HG02885 (cell line): ENCODE results near the gene LMO7.
"Not testable (repeated sequence)": the region's sequence is repeated elsewhere in the genome, so short reads cannot be mapped to it uniquely, and the experiment has no call there.

ENCODE experiments used
- ATAC-seq: cut with Tn5 transposase; IDR thresholded peaks from one replicate; pipeline ENCODE4 v1.9.1; 2021; ENCODE audit warnings: mild to moderate bottlenecking; ENCODE audit not compliant: unreplicated experiment, poor library complexity

The LMO7 gene

GRCh38 chr13:75693227-75693626 is 57.1 kb downstream of the LMO7 start:
- no peak for ATAC-seq

GRCh38 chr13:75694722-75695121 is 58.6 kb downstream of the LMO7 start:
- no peak for ATAC-seq

GRCh38 chr13:75695908-75696307 is 59.8 kb downstream of the LMO7 start:
- ATAC-seq, result peak; percentile 74

GRCh38 chr13:75699062-75699461 is 62.9 kb downstream of the LMO7 start:
- ATAC-seq, result no peak

GRCh38 chr13:75699717-75700116 is 63.6 kb downstream of the LMO7 start:
- ATAC-seq, result not testable (repeated sequence)

GRCh38 chr13:75700552-75700951 is 64.4 kb downstream of the LMO7 start:
- no peak for ATAC-seq

GRCh38 chr13:75702476-75702875 is 66.3 kb downstream of the LMO7 start:
- no peak for ATAC-seq

GRCh38 chr13:75703769-75704168 is 67.6 kb downstream of the LMO7 start:
- ATAC-seq, result no peak

GRCh38 chr13:75704194-75704926 is 68.2 kb downstream of the LMO7 start:
- ATAC-seq, result no peak

GRCh38 chr13:75704927-75705288 is 68.8 kb downstream of the LMO7 start:
- no peak for ATAC-seq

- no peak for ATAC-seq
Observed at GRCh38 chr13:75705395-75705794, 69.3 kb downstream of the LMO7 start.

GRCh38 chr13:75705908-75706307 is 69.8 kb downstream of the LMO7 start:
- no peak for ATAC-seq

GRCh38 chr13:75713852-75714251 is 77.7 kb downstream of the LMO7 start:
- no peak for ATAC-seq

GRCh38 chr13:75715601-75716523 is 79.7 kb downstream of the LMO7 start:
- peak; percentile 92 for ATAC-seq

GRCh38 chr13:75717525-75717924 is 81.4 kb downstream of the LMO7 start:
- no peak for ATAC-seq

- ATAC-seq, result no peak
Observed at GRCh38 chr13:75721307-75721706, 85.2 kb downstream of the LMO7 start.

- no peak for ATAC-seq
Observed at GRCh38 chr13:75723901-75724300, 87.8 kb downstream of the LMO7 start.

GRCh38 chr13:75724752-75725517 is 88.8 kb downstream of the LMO7 start:
- no peak for ATAC-seq

GRCh38 chr13:75725736-75726135 is 89.6 kb downstream of the LMO7 start:
- ATAC-seq, result no peak

- no peak for ATAC-seq
Observed at GRCh38 chr13:75726306-75726705, 90.2 kb downstream of the LMO7 start.

- ATAC-seq, result not testable (repeated sequence)
Observed at GRCh38 chr13:75733113-75733512, 97.0 kb downstream of the LMO7 start.
